ENCODE measurements around the gene PFAS. TPM values are rescaled to one million over a fixed set of nuclear protein-coding genes. Genes with fewer than 3 reads are reported as not detected.
A peak's percentile ranks its signal among the peaks of the same experiment; 100 is the strongest.

Gene PFAS
- total and polyA plus RNA-seq, 10 of the 15 experiments (the other 5 are each of a cell fraction or from before 2014, with no cell fraction given): 13.9 to 122 (median 47.2) TPM

GRCh38 chr17:8225813-8226535 is 23.1 kb upstream of the PFAS start (continued):
- no peak for TF ChIP-seq YBX1 (IDR thresholded peaks at IDR 0.05)
- TF ChIP-seq IKZF2 (IDR thresholded peaks at IDR 0.05): no peak; a peak in 1 of 4 replicates
- no peak for TF ChIP-seq EP300 (IDR thresholded peaks at IDR 0.05; ENCODE audit: borderline replicate concordance in 1 of 2, control insufficient read depth in 1 of 2, low read depth in 2 of 2, low read length in 2 of 2)
- TF ChIP-seq TARDBP (IDR thresholded peaks at IDR 0.05; ENCODE audit: borderline replicate concordance): peak; percentile 91
- no peak for TF ChIP-seq WRNIP1 (IDR thresholded peaks at IDR 0.05; ENCODE audit: borderline replicate concordance, low read depth, low read length)
- TF ChIP-seq CREB1 (IDR thresholded peaks at IDR 0.05; ENCODE audit: low read depth): 0 out of 2 replicates have a peak, but pooled peaks have one; percentile 12
- peak; percentile 52; the same call in 1 of the 2 replicates for TF ChIP-seq NFIC (IDR thresholded peaks at IDR 0.05; ENCODE audit: low read depth, low read length)
- 0 out of 2 replicates have a peak, but pooled peaks have one; percentile 6 for TF ChIP-seq POLR2AphosphoS5 (IDR thresholded peaks at IDR 0.05; ENCODE audit: low read length)
- no peak for TF ChIP-seq MYB (IDR thresholded peaks at IDR 0.05; ENCODE audit: borderline replicate concordance, low read depth, low read length)
- no peak for TF ChIP-seq TAF1 (IDR thresholded peaks at IDR 0.05; ENCODE audit: borderline replicate concordance, low read depth, low read length)
- no peak for TF ChIP-seq FOXK2 (IDR thresholded peaks at IDR 0.05)
- TF ChIP-seq PAX8 (IDR thresholded peaks at IDR 0.05): no peak
- no peak for TF ChIP-seq TCF3 (IDR thresholded peaks at IDR 0.05; ENCODE audit: borderline replicate concordance, insufficient read depth, low read depth, low read length)
- TF ChIP-seq RBBP5 (conservative IDR thresholded peaks at IDR 0.05): no peak
- no peak for TF ChIP-seq CEBPB (IDR thresholded peaks at IDR 0.05; ENCODE audit: borderline replicate concordance in 1 of 2, low read depth in 2 of 2, low read length in 2 of 2)
- TF ChIP-seq RB1 (IDR thresholded peaks at IDR 0.05; ENCODE audit: borderline replicate concordance): 0 out of 2 replicates have a peak, but pooled peaks have one; percentile 0
- TF ChIP-seq NFXL1 (IDR thresholded peaks at IDR 0.05; ENCODE audit: borderline replicate concordance): no peak
- TF ChIP-seq ATF3 (IDR thresholded peaks at IDR 0.05; ENCODE audit: borderline replicate concordance, extremely low read depth, low read depth, low read length): no peak
- TF ChIP-seq ZNF592 (IDR thresholded peaks at IDR 0.05): no peak
- TF ChIP-seq SUPT20H (IDR thresholded peaks at IDR 0.05; ENCODE audit: borderline replicate concordance, control insufficient read depth, low read depth, low read length): no peak
- TF ChIP-seq ZNF207 (IDR thresholded peaks at IDR 0.05; ENCODE audit: borderline replicate concordance): 0 out of 2 replicates have a peak, but pooled peaks have one; percentile 21
- no peak for TF ChIP-seq SPI1 (IDR thresholded peaks at IDR 0.05; ENCODE audit: borderline replicate concordance, insufficient read depth, low read depth, low read length)
- TF ChIP-seq SMARCA5 (IDR thresholded peaks at IDR 0.05): peak; percentile 72; the same call in 1 of the 2 replicates
- 0 out of 2 replicates have a peak, but pooled peaks have one; percentile 15 for TF ChIP-seq SMAD5 (IDR thresholded peaks at IDR 0.05; ENCODE audit: low read depth)
- 0 out of 4 replicates have a peak, but pooled peaks of 1 of the 2 experiments have one; percentile 10 for TF ChIP-seq BHLHE40 (IDR thresholded peaks at IDR 0.05; ENCODE audit: borderline replicate concordance in 1 of 2, low read depth in 2 of 2, low read length in 1 of 2)
- TF ChIP-seq STAT3 (IDR thresholded peaks at IDR 0.05; ENCODE audit: low read depth, low read length): no peak
- TF ChIP-seq MAX (IDR thresholded peaks at IDR 0.05; ENCODE audit: low read depth, low read length): no peak

Measured in GM12878 (cell line).